Activated CD4-positive, alpha-beta T cell treated with anti-CD3 and anti-CD28 coated beads, Interleukin-2, amount 10 ng/mL, durations not matched to agents 24 days and 14 days (primary cell): ENCODE data around the gene RPL18. TPM values are rescaled to one million over a fixed set of nuclear protein-coding genes. Genes with fewer than 3 reads are reported as not detected.
A peak's percentile ranks its signal among the peaks of the same experiment; 100 is the strongest.

Experiments used
- DNase-seq: peaks from one replicate; pipeline ENCODE4 v3.0.0; 2022
- H3K27ac Mint-ChIP-seq: one replicate; pipeline ENCODE4 v1.8.0; 2022; ENCODE audit warnings: mild to moderate bottlenecking, mixed read lengths
- H3K27me3 Mint-ChIP-seq: one replicate; pipeline ENCODE4 v1.8.0; 2022; ENCODE audit warnings: mixed read lengths
- H3K36me3 Mint-ChIP-seq: one replicate; pipeline ENCODE4 v1.8.0; 2022; ENCODE audit warnings: low read depth, mild to moderate bottlenecking, mixed read lengths
- H3K4me1 Mint-ChIP-seq: one replicate; pipeline ENCODE4 v1.8.0; 2021; ENCODE audit warnings: mixed read lengths
- H3K4me3 Mint-ChIP-seq: one replicate; pipeline ENCODE4 v1.8.0; 2022; ENCODE audit warnings: mild to moderate bottlenecking, moderate library complexity, mixed read lengths
- H3K9me3 Mint-ChIP-seq: one replicate; pipeline ENCODE4 v1.8.0; 2021; ENCODE audit warnings: mixed read lengths
- intact Hi-C: fragments of 100-400 bp; cut with micrococcal nuclease; formaldehyde crosslinking; loops from one replicate; pipeline ENCODE4 v1.15.1; 2023
- total RNA-seq: library from RNA; stranded (reverse); gene quantifications from 2 replicates; pipeline ENCODE4 v1.2.3, GENCODE V29; 2022

The RPL18 gene
- total RNA-seq, 1 donor from 2014 or later = 1,938 TPM

DNA sequence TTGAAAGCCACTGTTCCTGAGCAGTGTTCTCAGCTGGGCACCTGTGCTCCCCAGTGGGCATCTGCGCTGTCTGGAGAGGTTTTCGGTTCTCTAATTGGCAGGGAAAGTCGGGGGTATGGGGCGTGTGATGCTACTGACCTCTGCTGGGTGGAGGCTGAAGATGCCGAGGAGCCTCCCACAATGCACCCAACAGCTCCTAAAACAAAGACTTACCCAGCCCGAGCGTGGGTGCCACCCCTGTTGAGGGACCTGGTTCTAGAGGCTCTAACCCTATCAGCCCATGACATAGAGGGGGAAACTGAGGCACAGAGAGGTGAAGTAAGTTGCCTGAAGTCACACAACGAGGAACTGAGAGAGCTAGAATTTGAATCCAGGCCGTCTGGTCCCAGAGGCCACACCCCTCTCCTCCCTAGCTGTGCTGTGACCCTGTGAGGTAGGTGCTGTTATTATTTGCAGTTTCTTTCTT, 10.1 kb downstream of the RPL18 start:
- no peak overlapping the region for H3K4me3 Mint-ChIP-seq
- H3K27ac Mint-ChIP-seq = peak overlapping the region; percentile 43
- H3K36me3 Mint-ChIP-seq = peaks cover 5% of the 10 kb centered on the region
- H3K4me1 Mint-ChIP-seq = peaks cover 4% of the 10 kb centered on the region
- intact Hi-C loops = no loop called here
- H3K9me3 Mint-ChIP-seq = no peaks in the 10 kb centered on the region
- no peaks in the 10 kb centered on the region for H3K27me3 Mint-ChIP-seq
- DNase-seq = peak; percentile 85

DNA sequence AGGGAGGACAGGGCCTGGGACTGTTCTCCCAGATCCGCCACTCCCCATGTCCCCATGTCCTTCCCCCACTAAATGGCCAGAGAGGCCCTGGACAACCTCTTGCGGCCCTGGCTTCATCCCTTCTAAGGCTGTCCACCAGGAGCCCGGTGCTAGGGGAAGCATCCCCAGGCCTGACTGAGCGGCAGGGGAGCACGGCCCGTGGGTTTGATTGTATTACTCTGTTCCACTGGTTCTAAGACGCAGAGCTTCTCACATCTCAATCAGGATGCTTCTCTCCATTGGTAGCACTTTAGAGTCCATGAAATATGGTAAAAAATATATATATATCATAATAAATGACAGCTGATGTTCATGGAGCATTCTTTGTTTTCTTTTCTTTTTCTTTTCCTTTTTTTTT, 11.6 kb downstream of the RPL18 start:
- no peaks in the 10 kb centered on the region for H3K9me3 Mint-ChIP-seq
- DNase-seq = no peak
- peaks cover 4% of the 10 kb centered on the region for H3K4me1 Mint-ChIP-seq
- H3K27ac Mint-ChIP-seq = no peak overlapping the region
- intact Hi-C loops = no loop called here
- no peak overlapping the region for H3K4me3 Mint-ChIP-seq
- no peaks in the 10 kb centered on the region for H3K27me3 Mint-ChIP-seq
- peaks cover 2% of the 10 kb centered on the region for H3K36me3 Mint-ChIP-seq

DNA sequence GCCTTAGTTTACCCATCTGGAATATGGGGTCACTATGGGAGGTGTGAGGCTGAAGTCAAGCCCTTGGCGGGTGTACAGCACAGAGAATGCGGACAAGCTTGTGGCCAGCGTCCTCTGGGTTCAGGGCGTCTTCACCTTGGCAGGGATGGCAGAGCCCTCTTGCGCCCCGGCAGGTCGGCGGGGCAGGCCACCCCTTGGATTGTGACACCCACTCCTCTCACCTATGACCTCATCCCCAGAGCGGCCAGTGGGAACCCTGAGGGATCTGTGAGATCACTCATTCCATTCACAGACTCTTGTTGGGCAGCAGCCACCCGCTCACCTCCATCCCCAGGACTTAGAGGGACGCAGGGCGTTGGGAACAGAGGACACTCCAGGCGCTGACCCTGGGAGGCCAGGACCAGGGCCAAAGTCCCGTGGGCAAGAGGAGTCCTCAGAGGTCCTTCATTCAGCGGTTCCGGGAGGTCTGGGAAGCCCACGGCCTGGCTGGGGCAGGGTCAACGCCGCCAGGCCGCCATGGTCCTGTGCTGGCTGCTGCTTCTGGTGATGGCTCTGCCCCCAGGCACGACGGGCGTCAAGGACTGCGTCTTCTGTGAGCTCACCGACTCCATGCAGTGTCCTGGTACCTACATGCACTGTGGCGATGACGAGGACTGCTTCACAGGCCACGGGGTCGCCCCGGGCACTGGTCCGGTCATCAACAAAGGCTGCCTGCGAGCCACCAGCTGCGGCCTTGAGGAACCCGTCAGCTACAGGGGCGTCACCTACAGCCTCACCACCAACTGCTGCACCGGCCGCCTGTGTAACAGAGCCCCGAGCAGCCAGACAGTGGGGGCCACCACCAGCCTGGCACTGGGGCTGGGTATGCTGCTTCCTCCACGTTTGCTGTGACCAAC, 12.3 kb downstream of the RPL18 start, which contains the start of gene SPACA4:
SPACA4 (plus strand) TSS at position 280 of the 896 bp plus-strand sequence; CDS start at position 517, 237 bp downstream.
- no peaks in the 10 kb centered on the region for H3K27me3 Mint-ChIP-seq
- H3K4me1 Mint-ChIP-seq = peaks cover 6% of the 10 kb centered on the region
- peaks cover 2% of the 10 kb centered on the region for H3K36me3 Mint-ChIP-seq
- no peak within 1 kb of the TSS for H3K27ac Mint-ChIP-seq
- no peak within 1 kb of the TSS for H3K4me3 Mint-ChIP-seq
- intact Hi-C loops = no loop called here
- no peak for DNase-seq
- H3K9me3 Mint-ChIP-seq = no peaks in the 10 kb centered on the region

DNA sequence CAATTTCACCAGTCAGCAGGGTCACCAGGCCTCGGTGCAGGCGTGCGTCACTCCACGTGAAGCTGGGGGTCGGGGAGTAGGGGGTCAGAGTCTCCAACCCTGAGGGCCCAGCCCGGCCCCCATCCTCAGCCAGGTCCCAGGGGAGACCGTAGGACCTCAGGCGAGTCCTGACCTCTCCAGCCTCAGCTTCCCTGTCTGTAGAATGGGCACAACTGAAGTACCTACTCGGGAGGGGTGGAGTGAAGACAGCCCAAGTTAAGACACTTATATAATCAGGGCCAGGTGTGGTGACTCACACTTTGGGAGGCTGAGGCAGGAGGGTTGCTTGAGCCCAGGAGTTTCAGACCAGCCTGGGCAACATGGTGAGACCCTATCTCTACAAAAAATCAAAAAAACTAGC, 15.1 kb downstream of the RPL18 start:
- Mint-ChIP-seq H3K4me1 (peaks cover 5% of the 10 kb centered on the region), H3K36me3 (peaks cover 1% of the 10 kb centered on the region), H3K27ac (no peak overlapping the region), H3K9me3 (no peaks in the 10 kb centered on the region), H3K4me3 (no peak overlapping the region), H3K27me3 (no peaks in the 10 kb centered on the region)
- intact Hi-C loops = no loop called here
- no peak for DNase-seq

DNA sequence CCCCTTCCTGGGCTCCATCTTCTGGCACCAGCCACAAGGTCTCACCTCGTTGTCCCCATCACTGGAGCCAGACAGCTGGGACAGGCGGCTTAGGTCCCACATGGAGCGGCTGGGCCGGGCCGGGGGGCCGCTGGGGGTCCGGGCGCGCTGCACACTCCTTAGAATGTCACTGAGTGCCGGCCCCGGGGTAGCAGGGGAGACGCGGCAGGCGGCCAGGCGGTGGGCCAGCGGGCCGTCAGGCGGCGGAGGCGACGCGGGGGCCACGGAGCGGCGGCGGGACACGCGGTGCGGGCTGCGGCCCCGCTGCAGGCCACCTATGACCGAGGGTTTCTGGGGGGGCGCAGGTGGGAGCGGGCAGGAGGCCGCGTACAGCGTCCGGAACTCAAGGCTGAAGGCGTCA, 15.5 kb downstream of the RPL18 start:
- Mint-ChIP-seq H3K27me3 (no peaks in the 10 kb centered on the region), H3K27ac (no peak overlapping the region), H3K9me3 (no peaks in the 10 kb centered on the region), H3K4me3 (no peak overlapping the region), H3K4me1 (peaks cover 2% of the 10 kb centered on the region), H3K36me3 (peaks cover 1% of the 10 kb centered on the region)
- no peak for DNase-seq
- intact Hi-C loops = no loop called here

DNA sequence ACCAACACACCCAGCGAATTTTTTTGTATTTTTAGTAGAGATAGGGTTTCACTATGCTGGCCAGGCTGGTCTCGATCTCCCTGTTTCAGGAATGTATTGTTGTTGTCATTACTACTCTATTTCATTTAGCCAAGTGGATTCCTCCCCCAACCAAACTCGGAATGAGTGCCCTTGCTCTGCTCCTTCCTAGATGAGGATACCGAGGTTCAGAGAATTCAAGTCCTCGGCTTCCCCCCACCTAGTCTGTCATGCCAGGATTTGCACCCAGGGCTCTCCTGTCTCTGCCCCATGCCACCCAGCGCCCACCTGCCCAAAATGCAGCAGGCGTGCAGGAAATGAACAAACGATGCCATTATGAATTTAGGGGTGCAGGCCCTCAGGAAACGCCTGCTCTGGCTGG, 16.0 kb downstream of the RPL18 start:
- intact Hi-C loops = no loop called here
- H3K4me3 Mint-ChIP-seq = no peak overlapping the region
- no peaks in the 10 kb centered on the region for H3K27me3 Mint-ChIP-seq
- no peak for DNase-seq
- no peak overlapping the region for H3K27ac Mint-ChIP-seq
- H3K36me3 Mint-ChIP-seq = peaks cover 1% of the 10 kb centered on the region
- H3K9me3 Mint-ChIP-seq = no peaks in the 10 kb centered on the region
- peaks cover 2% of the 10 kb centered on the region for H3K4me1 Mint-ChIP-seq

DNA sequence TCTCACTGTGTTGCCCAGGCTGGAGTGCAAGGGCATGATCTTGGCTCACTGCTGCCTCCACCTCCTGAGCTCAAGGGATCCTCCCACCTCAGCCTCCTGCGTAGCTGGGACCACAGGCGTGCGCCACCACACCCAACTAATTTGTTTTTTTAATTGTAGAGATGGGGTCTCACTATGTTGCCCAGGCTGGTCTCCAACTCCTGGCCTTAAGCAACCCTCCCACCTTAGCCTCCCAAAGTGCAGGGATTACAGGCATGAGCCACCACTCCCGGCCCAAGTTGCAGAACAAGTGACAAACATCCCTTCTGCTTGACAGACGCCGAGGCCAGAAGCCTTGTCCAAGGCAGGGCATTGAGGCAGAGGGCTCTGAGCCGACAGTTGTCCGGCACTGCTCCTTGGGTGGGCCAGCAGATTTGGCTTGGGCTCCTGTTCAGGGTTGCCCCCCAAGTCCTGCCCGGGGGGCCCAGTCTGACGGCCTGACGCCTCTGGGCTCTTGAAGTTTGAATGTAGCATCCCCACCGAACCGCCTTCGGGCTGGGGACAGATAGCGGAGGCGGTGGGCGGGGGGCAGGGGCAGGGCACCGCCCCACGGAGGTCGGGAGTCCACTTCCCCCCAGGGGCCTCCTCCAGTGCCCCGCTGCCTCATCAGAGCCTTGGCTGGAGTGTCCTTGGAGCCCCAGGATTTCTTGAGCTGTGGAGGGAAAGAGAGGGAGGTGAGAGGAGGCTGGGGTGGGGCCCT, 18.1 kb downstream of the RPL18 start:
- Mint-ChIP-seq H3K36me3 (peaks cover 1% of the 10 kb centered on the region), H3K9me3 (no peaks in the 10 kb centered on the region), H3K27ac (no peak overlapping the region), H3K4me1 (peaks cover 4% of the 10 kb centered on the region), H3K27me3 (no peaks in the 10 kb centered on the region), H3K4me3 (no peak overlapping the region)
- no peak for DNase-seq
- intact Hi-C loops = no loop called here

DNA sequence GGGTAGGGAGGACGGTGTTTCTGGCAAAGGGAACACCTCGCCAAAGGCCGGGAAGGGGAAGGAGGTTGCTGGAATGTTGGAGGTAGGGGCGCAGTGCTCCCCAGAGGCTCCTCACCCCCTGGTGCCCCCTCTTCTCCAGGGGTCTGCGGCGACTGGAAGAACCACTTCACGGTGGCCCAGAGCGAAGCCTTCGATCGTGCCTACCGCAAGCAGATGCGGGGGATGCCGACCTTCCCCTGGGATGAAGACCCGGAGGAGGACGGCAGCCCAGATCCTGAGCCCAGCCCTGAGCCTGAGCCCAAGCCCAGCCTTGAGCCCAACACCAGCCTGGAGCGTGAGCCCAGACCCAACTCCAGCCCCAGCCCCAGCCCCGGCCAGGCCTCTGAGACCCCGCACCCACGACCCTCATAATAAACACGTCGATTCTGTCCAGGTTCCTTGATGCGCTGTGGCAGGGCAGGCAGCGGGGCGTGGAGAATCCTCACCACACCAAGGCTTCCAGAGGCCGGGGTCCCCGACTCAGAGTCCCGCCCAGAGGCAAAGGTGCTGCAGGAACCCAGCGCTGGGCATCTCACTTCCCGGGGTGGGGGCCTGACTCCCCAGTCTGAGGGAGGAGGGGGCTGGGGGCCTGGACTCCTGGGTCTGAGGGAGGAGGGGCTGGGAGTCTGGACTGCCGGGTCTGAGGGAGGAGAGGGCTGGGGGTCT, 19.8 kb downstream of the RPL18 start:
- no peaks in the 10 kb centered on the region for H3K9me3 Mint-ChIP-seq
- no peaks in the 10 kb centered on the region for H3K27me3 Mint-ChIP-seq
- H3K4me1 Mint-ChIP-seq = peaks cover 6% of the 10 kb centered on the region
- DNase-seq = no peak
- peaks cover 6% of the 10 kb centered on the region for H3K36me3 Mint-ChIP-seq
- H3K27ac Mint-ChIP-seq = no peak overlapping the region
- intact Hi-C loops = no loop called here
- no peak overlapping the region for H3K4me3 Mint-ChIP-seq

DNA sequence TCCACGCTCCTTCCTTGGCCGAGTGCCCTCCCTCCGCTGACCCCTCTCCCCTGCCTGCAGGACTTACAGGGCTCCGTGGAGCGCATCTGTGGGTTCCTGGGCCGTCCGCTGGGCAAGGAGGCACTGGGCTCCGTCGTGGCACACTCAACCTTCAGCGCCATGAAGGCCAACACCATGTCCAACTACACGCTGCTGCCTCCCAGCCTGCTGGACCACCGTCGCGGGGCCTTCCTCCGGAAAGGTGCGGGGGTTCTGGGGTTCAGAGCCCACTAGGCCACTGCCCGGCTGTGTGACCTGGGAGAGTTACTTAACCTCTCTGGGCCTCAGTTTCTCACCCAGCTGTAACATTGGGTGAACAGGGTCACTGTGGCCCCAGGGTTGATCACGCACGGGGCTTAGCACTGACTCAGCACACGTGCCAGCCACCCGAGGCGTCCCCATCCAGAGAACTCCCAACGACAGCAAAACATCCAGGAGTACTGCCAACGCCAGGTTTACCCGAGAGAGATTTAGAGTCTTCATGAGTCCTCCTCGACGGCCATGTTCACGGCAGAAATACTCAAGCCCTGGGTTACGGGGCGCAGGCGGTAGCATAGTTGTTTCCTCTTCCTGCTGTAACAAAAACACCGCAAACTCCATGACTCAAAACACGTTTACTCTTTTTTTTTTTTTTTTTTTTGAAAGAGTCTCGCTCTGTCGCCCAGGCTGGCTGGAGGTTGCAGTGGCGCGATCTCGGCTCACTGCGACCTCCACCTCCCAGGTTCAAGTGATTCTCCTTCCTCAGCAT, 22.1 kb downstream of the RPL18 start:
- no peaks in the 10 kb centered on the region for H3K27me3 Mint-ChIP-seq
- peak overlapping the region; percentile 84 for H3K27ac Mint-ChIP-seq
- H3K9me3 Mint-ChIP-seq = no peaks in the 10 kb centered on the region
- intact Hi-C loops = no loop called here
- peaks cover 10% of the 10 kb centered on the region for H3K4me1 Mint-ChIP-seq
- H3K4me3 Mint-ChIP-seq = peak overlapping the region; percentile 82
- H3K36me3 Mint-ChIP-seq = peaks cover 7% of the 10 kb centered on the region
- DNase-seq = peak; percentile 82

DNA sequence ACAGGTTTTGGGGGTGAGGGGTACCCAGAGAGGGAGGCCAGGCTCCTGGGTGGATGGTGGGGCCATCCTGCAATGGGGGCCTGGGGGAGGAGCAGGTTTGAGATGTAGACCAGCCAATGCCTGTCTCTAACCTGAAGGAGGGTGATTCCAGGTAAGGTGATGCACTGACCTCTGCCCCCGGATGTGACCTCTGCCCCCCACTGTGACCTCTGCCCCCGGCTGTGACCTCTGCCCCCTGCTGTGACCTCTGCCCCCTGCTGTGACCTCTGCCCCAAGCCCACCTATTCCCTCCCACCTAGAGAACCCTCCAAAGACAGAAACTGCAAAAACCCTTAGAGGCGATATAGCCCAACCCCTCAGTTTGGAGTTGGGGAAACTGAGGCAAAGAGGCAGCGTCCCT, 22.7 kb downstream of the RPL18 start:
- intact Hi-C loops = no loop called here
- Mint-ChIP-seq H3K4me1 (peaks cover 14% of the 10 kb centered on the region), H3K27ac (peak overlapping the region; percentile 84), H3K9me3 (no peaks in the 10 kb centered on the region), H3K4me3 (peak overlapping the region; percentile 82), H3K27me3 (no peaks in the 10 kb centered on the region), H3K36me3 (peaks cover 8% of the 10 kb centered on the region)
- DNase-seq = no peak

DNA sequence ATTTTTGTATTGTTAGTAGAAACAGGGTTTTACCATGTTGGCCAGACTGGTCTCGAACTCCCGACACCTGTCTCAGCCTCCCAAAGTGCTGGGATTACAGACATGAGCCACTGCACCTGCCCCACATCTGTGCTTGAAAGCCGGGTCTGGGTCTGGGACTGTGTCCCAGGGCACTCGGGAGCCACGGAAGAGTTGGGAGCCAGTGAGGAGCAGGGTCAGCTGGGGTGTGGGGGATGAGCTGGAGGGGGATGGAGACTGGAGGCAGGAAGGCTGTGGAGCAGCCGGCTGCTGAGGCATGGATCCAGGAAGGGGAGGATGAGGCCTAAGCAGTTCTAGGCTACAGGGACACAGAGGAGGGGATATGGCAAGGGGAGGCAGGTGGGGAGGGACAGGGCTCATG, 23.1 kb downstream of the RPL18 start:
- H3K4me1 Mint-ChIP-seq = peaks cover 14% of the 10 kb centered on the region
- H3K9me3 Mint-ChIP-seq = no peaks in the 10 kb centered on the region
- H3K27ac Mint-ChIP-seq = peak overlapping the region; percentile 84
- H3K27me3 Mint-ChIP-seq = no peaks in the 10 kb centered on the region
- DNase-seq = no peak
- H3K36me3 Mint-ChIP-seq = peaks cover 8% of the 10 kb centered on the region
- H3K4me3 Mint-ChIP-seq = peak overlapping the region; percentile 82
- intact Hi-C loops = no loop called here

DNA sequence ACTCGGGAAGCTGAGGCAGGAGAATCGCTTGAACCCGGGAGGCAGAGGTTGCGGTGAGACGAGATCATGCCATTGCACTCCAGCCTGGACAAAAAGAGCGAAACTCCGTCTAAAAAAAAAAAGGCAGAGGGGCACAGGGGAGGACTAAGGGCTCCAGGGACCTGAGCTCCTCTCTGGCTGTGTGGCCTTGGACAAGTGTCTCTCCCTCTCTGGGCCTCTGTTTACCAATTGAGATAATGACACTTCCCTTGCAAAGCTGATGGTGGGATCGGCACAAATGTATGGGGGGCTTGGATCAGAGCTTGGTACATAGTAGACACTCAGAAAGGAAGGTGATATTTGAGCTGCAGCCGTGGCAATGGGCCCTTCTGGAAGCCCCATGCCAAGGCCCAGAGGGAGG, 23.8 kb downstream of the RPL18 start:
- Mint-ChIP-seq H3K27ac (peak overlapping the region; percentile 89), H3K9me3 (no peaks in the 10 kb centered on the region), H3K4me1 (peaks cover 14% of the 10 kb centered on the region), H3K4me3 (peak overlapping the region; percentile 82), H3K36me3 (peaks cover 8% of the 10 kb centered on the region), H3K27me3 (no peaks in the 10 kb centered on the region)
- no peak for DNase-seq
- intact Hi-C loops = no loop called here

DNA sequence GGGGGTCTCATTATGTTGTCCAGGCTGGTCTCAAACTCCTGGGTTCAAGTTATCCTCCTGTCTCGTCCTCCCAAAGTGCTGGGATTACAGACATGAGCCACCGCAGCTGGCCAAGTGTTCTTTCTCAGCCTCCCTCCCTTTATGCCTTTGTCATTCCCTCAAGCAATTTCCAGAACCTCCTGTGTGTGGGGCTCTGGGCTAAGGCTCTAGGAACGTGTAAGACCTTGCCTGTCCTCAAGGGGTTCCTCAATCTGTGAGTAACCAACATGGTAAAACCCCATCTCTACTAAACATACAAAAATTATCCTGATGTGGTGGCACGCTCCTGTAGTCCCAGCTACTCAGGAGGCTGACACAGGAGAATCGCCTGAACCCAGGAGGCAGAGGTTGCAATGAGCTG, 28.0 kb downstream of the RPL18 start:
- no peak for DNase-seq
- intact Hi-C loops = no loop called here
- Mint-ChIP-seq H3K4me3 (no peak overlapping the region), H3K36me3 (peaks cover 10% of the 10 kb centered on the region), H3K27ac (no peak overlapping the region), H3K9me3 (no peaks in the 10 kb centered on the region), H3K4me1 (peaks cover 23% of the 10 kb centered on the region), H3K27me3 (no peaks in the 10 kb centered on the region)
